ENCODE results near the gene COG5.

Gene COG5

GRCh38 chr7:107370816-107371215, 192.9 kb downstream of the COG5 start:
- Histone ChIP-seq H3K27ac (replicated peaks) (no peak overlapping the region), H3K4me3 (replicated peaks; ENCODE audit: insufficient read depth, low read length) (no peak overlapping the region), H3K27me3 (ENCODE audit: insufficient read depth, poor library complexity, severe bottlenecking) (no peaks in the 10 kb centered on the region)
- DNase-seq (ENCODE audit: low read depth in 1 of 2, low spot score in 1 of 2): no peak
- TF ChIP-seq, protein P1, sequence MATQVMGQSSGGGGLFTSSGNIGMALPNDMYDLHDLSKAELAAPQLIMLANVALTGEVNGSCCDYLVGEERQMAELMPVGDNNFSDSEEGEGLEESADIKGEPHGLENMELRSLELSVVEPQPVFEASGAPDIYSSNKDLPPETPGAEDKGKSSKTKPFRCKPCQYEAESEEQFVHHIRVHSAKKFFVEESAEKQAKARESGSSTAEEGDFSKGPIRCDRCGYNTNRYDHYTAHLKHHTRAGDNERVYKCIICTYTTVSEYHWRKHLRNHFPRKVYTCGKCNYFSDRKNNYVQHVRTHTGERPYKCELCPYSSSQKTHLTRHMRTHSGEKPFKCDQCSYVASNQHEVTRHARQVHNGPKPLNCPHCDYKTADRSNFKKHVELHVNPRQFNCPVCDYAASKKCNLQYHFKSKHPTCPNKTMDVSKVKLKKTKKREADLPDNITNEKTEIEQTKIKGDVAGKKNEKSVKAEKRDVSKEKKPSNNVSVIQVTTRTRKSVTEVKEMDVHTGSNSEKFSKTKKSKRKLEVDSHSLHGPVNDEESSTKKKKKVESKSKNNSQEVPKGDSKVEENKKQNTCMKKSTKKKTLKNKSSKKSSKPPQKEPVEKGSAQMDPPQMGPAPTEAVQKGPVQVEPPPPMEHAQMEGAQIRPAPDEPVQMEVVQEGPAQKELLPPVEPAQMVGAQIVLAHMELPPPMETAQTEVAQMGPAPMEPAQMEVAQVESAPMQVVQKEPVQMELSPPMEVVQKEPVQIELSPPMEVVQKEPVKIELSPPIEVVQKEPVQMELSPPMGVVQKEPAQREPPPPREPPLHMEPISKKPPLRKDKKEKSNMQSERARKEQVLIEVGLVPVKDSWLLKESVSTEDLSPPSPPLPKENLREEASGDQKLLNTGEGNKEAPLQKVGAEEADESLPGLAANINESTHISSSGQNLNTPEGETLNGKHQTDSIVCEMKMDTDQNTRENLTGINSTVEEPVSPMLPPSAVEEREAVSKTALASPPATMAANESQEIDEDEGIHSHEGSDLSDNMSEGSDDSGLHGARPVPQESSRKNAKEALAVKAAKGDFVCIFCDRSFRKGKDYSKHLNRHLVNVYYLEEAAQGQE (IDR thresholded peaks at IDR 0.05; ENCODE audit: insufficient replicate concordance, low read depth): no peak
- TF ChIP-seq SPI1 (IDR thresholded peaks at IDR 0.05; ENCODE audit: borderline replicate concordance, low read depth) (no peak), CTCF (IDR thresholded peaks at IDR 0.05; ENCODE audit: insufficient read depth, low read length) (no peak), GABPA (IDR thresholded peaks at IDR 0.05; ENCODE audit: low read depth) (no peak)

GRCh38 chr7:107364787-107365186, 198.9 kb downstream of the COG5 start:
- no peak overlapping the region for H3K27ac ChIP-seq (replicated peaks)
- no peak overlapping the region for H3K4me3 ChIP-seq (replicated peaks; ENCODE audit: insufficient read depth, low read length)
- H3K27me3 ChIP-seq (ENCODE audit: insufficient read depth, poor library complexity, severe bottlenecking): no peaks in the 10 kb centered on the region
- TF ChIP-seq POLR2AphosphoS5 (IDR thresholded peaks at IDR 0.05; ENCODE audit: low read depth) (no peak), CTCF (IDR thresholded peaks at IDR 0.05; ENCODE audit: insufficient read depth, low read length) (no peak), SPI1 (IDR thresholded peaks at IDR 0.05; ENCODE audit: borderline replicate concordance, low read depth) (no peak), GABPA (IDR thresholded peaks at IDR 0.05; ENCODE audit: low read depth) (no peak)
- TF ChIP-seq, protein P1 (IDR thresholded peaks at IDR 0.05; ENCODE audit: insufficient replicate concordance, low read depth): no peak
- no peak for DNase-seq (ENCODE audit: low read depth in 1 of 2, low spot score in 1 of 2)

GRCh38 chr7:107359520-107360316, 204.0 kb downstream of the COG5 start:
- Histone ChIP-seq H3K4me3 (replicated peaks; ENCODE audit: insufficient read depth, low read length) (no peak overlapping the region), H3K27ac (replicated peaks) (no peak overlapping the region), H3K27me3 (ENCODE audit: insufficient read depth, poor library complexity, severe bottlenecking) (no peaks in the 10 kb centered on the region)
- TF ChIP-seq CTCF (IDR thresholded peaks at IDR 0.05; ENCODE audit: insufficient read depth, low read length): no peak
- TF ChIP-seq, protein P1 (IDR thresholded peaks at IDR 0.05; ENCODE audit: insufficient replicate concordance, low read depth): no peak
- no peak for TF ChIP-seq GABPA (IDR thresholded peaks at IDR 0.05; ENCODE audit: low read depth)
- no peak for DNase-seq (ENCODE audit: low read depth in 1 of 2, low spot score in 1 of 2)
